ENCODE measurements around the gene SMIM9. TPM values are rescaled to one million over a fixed set of nuclear protein-coding genes. Genes with fewer than 3 reads are reported as not detected.

Gene SMIM9
- total RNA-seq, 1 experiment from 2014 or later, result not detected

GRCh38 chrX:154833746-154834274 is 652 bp downstream of the SMIM9 start:
- CTCF ChIA-PET, result no interaction called here

More at GRCh38 chrX:154833746-154834274, 652 bp downstream of the SMIM9 start:
- POLR2A ChIA-PET, result no interaction called here
- DNase-seq (ENCODE audit: low spot score), result no peak
- no peaks in the 10 kb centered on the region for H3K27me3 Mint-ChIP-seq (ENCODE audit: low read depth)
- no peaks in the 10 kb centered on the region for H3K9me3 Mint-ChIP-seq
- H3K36me3 Mint-ChIP-seq, result no peaks in the 10 kb centered on the region
- TF ChIP-seq CBFB (CRISPR knock-in tag; IDR thresholded peaks at IDR 0.05; ENCODE audit: low read depth) (no peak), ZNF317 (CRISPR knock-in tag; IDR thresholded peaks at IDR 0.05; ENCODE audit: borderline replicate concordance, low read depth) (no peak), ZNF121 (CRISPR knock-in tag; IDR thresholded peaks at IDR 0.05) (no peak), CDX4 (CRISPR knock-in tag; IDR thresholded peaks at IDR 0.05; ENCODE audit: borderline replicate concordance) (no peak), IRF1 (CRISPR knock-in tag; IDR thresholded peaks at IDR 0.05) (no peak), PRDM15 (CRISPR knock-in tag; IDR thresholded peaks at IDR 0.05) (no peak), ATF3 (CRISPR knock-in tag; conservative IDR thresholded peaks at IDR 0.05) (no peak), ETV6 (CRISPR knock-in tag; IDR thresholded peaks at IDR 0.05) (no peak), FOXP4 (CRISPR knock-in tag; IDR thresholded peaks at IDR 0.05) (no peak), ZNF423 (CRISPR knock-in tag; IDR thresholded peaks at IDR 0.05) (no peak), MLX (CRISPR knock-in tag; IDR thresholded peaks at IDR 0.05) (no peak), ZBTB21 (CRISPR knock-in tag; IDR thresholded peaks at IDR 0.05; ENCODE audit: borderline replicate concordance) (no peak)
- no peak for ATAC-seq
- H3K4me3 Mint-ChIP-seq, result no peak overlapping the region
- H3K27ac Mint-ChIP-seq, result no peak overlapping the region
- peaks cover 16% of the 10 kb centered on the region for H3K4me1 Mint-ChIP-seq
